Smooth muscle cell (in vitro differentiated cells): ENCODE data around the gene GRIK2. TPM values are rescaled to one million over a fixed set of nuclear protein-coding genes. Genes with fewer than 3 reads are reported as not detected.

Experiments
- DNase-seq: peaks from one replicate; lab custom pipeline; 2025; ENCODE audit not compliant: unreplicated experiment; lab: John Stamatoyannopoulos, UW
- H2AFZ ChIP-seq: fragments of 200-600 bp; sonication (generic); 2 replicates; pipeline ENCODE4 v1.6.0; 2016; ENCODE audit warnings: antibody characterized with exemption, low read depth, mild to moderate bottlenecking
- H3F3A ChIP-seq: fragments of 200-600 bp; sonication (generic); 2 replicates; pipeline ENCODE4 v1.6.0; 2017; ENCODE audit warnings: antibody characterized with exemption, low read depth
- H3K27ac ChIP-seq: fragments of 200-600 bp; sonication (generic); 2 replicates; pipeline ENCODE4 v1.5.1; 2016; ENCODE audit warnings: low read depth, mild to moderate bottlenecking
- H3K27me3 ChIP-seq: fragments of 200-600 bp; sonication (generic); 2 replicates; pipeline ENCODE4 v1.6.1; 2016; ENCODE audit warnings: low read depth, mild to moderate bottlenecking
- H3K36me3 ChIP-seq: fragments of 200-600 bp; sonication (generic); 2 replicates; pipeline ENCODE4 v1.5.1; 2016; ENCODE audit warnings: low read depth
- H3K4me1 ChIP-seq: fragments of 200-600 bp; sonication (generic); 2 replicates; pipeline ENCODE4 v1.5.1; 2016; ENCODE audit warnings: low read depth
- H3K4me2 ChIP-seq: fragments of 200-600 bp; sonication (generic); 2 replicates; pipeline ENCODE4 v1.6.0; 2016; ENCODE audit warnings: mild to moderate bottlenecking
- H3K4me3 ChIP-seq: fragments of 200-600 bp; sonication (generic); 2 replicates; pipeline ENCODE4 v1.5.1; 2016; ENCODE audit warnings: mild to moderate bottlenecking
- H3K79me2 ChIP-seq: fragments of 200-600 bp; sonication (generic); 2 replicates; pipeline ENCODE4 v1.6.0; 2016; ENCODE audit warnings: low read depth, mild to moderate bottlenecking
- H3K9ac ChIP-seq: fragments of 200-600 bp; sonication (generic); 2 replicates; pipeline ENCODE4 v1.6.0; 2016; ENCODE audit warnings: low read depth
- H3K9me3 ChIP-seq: fragments of 200-600 bp; sonication (generic); replicated peaks from 2 replicates; pipeline ENCODE4 v1.5.1; 2016; ENCODE audit warnings: low read depth
- H4K20me1 ChIP-seq: fragments of 200-600 bp; sonication (generic); 2 replicates; pipeline ENCODE4 v1.6.0; 2016; ENCODE audit warnings: low read depth
- WGBS: methylation state at CpG from one replicate; pipeline ENCODE4 v1.1.7; 2016; ENCODE audit warnings: low lambda C conversion rate; 5-methylcytosine and 5-hydroxymethylcytosine counted together
- polyA plus RNA-seq: library from polyadenylated mRNA; unstranded; fragments of >200 nt; fragmentation: Nextera tagmentation; extraction: Ambion mirVana; gene quantifications from 2 replicates; pipeline ENCODE4 v1.2.1, GENCODE V29; 2016
- total RNA-seq: library from RNA; depleted of rRNA; stranded (reverse); fragments of >200 nt; gene quantifications from 2 replicates; pipeline ENCODE4 v1.2.3, GENCODE V29; 2014
- TF ChIP-seq, protein P1 (sequence below): fragments of 200-600 bp; sonication (generic); IDR thresholded peaks from 2 replicates; pipeline ENCODE4 v1.5.1; 2017; ENCODE audit warnings: borderline replicate concordance, mild to moderate bottlenecking, antibody characterized with exemption; ENCODE audit not compliant: insufficient read depth, poor library complexity, severe bottlenecking

GRIK2 gene
- total and polyA plus RNA-seq, 2 experiments from 2014 or later = 10.0 to 23.6 TPM

DNA sequence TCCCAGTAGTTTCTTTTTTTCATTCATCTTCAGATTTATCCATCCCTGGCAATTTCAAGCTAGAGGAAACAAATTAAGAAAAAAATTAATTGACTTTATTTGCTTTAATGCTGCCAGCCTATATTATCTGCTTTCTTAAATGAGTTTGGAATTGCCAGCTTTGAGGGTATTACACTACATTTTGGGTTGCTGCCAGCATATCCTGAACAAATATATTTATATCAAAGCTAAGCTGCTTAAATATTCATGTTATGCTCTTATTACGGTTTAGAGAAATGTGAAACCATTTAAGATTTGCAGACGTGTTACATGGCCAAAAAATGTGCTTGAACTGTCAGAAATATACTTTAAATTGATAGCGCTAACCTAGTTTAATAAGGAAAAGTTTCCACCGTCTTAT lies 59.7 kb downstream of the GRIK2 start:
- TF ChIP-seq, protein P1, sequence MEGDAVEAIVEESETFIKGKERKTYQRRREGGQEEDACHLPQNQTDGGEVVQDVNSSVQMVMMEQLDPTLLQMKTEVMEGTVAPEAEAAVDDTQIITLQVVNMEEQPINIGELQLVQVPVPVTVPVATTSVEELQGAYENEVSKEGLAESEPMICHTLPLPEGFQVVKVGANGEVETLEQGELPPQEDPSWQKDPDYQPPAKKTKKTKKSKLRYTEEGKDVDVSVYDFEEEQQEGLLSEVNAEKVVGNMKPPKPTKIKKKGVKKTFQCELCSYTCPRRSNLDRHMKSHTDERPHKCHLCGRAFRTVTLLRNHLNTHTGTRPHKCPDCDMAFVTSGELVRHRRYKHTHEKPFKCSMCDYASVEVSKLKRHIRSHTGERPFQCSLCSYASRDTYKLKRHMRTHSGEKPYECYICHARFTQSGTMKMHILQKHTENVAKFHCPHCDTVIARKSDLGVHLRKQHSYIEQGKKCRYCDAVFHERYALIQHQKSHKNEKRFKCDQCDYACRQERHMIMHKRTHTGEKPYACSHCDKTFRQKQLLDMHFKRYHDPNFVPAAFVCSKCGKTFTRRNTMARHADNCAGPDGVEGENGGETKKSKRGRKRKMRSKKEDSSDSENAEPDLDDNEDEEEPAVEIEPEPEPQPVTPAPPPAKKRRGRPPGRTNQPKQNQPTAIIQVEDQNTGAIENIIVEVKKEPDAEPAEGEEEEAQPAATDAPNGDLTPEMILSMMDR = no peak
- Histone ChIP-seq H3K27me3 (no peaks in the 10 kb centered on the region), H4K20me1 (no peaks in the 10 kb centered on the region), H3F3A (no peaks in the 10 kb centered on the region), H3K36me3 (no peaks in the 10 kb centered on the region), H3K9me3 (no peaks in the 10 kb centered on the region), H3K4me2 (no peak overlapping the region), H3K4me1 (no peaks in the 10 kb centered on the region), H3K9ac (no peak overlapping the region), H3K27ac (no peak overlapping the region), H3K79me2 (no peaks in the 10 kb centered on the region), H3K4me3 (no peak overlapping the region), H2AFZ (no peak overlapping the region)
- no peak for DNase-seq
- 90% methylated on average over 4 of the region's 4 CpGs for WGBS

DNA sequence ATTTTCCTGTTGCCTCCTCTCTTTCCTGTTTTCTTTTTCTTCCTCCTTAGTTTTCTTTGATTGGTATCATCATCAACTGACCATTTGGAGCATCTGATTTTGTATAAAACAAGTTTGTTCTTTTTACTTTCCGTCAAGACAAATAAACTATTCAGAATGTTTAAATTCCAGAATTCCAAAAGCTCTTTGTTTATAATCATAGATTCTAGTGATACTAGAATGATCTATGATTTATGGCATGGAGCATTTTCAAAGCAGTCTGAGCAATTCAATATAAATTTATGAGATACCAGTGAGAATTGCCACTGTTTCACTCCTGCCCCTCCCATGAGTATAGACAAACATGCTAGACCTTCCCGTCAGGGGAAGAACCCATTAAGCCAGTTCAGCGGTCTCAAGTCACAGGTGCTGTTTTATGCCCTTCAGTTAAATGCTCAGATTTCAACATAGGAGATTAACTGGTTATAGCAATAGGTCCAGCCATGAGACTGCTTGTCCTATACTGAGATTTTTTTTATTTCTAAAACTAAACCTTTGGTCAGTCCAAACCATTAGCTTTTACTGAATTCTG lies 60.7 kb downstream of the GRIK2 start:
- H3K27me3 ChIP-seq = no peaks in the 10 kb centered on the region
- no peak overlapping the region for H3K27ac ChIP-seq
- no peaks in the 10 kb centered on the region for H3K9me3 ChIP-seq
- H3K9ac ChIP-seq = no peak overlapping the region
- H3F3A ChIP-seq = no peaks in the 10 kb centered on the region
- H3K4me3 ChIP-seq = no peak overlapping the region
- H3K4me2 ChIP-seq = no peak overlapping the region
- no peaks in the 10 kb centered on the region for H3K4me1 ChIP-seq
- DNase-seq = no peak
- 75% methylated on average over 3 of the region's 3 CpGs for WGBS
- no peaks in the 10 kb centered on the region for H3K36me3 ChIP-seq
- H3K79me2 ChIP-seq = no peaks in the 10 kb centered on the region
- H2AFZ ChIP-seq = no peak overlapping the region
- no peaks in the 10 kb centered on the region for H4K20me1 ChIP-seq
- TF ChIP-seq, protein P1 = no peak

DNA sequence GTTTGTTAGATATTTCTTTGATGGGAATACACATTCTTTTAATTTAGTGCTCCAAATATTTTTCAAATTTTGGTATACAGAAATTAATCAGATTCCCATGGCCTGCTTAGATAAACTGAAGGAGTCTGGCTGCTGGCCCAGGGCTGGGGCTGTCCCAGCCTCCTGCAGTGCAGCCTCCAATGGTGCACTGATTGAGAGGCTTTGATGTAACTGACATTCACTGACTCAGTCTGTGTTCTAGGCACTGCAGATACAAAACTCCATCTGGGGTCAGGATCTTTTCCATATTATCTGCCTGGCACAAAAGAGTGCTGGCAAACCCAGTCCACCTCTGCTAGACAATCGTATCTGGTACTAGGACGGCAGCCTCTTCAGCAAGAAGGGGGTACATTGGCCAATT lies 64.8 kb downstream of the GRIK2 start:
- no peaks in the 10 kb centered on the region for H3K27me3 ChIP-seq
- H3K36me3 ChIP-seq = no peaks in the 10 kb centered on the region
- WGBS = 93% methylated on average over 2 of the region's 2 CpGs
- no peaks in the 10 kb centered on the region for H3F3A ChIP-seq
- no peak overlapping the region for H2AFZ ChIP-seq
- TF ChIP-seq, protein P1 = no peak
- no peaks in the 10 kb centered on the region for H4K20me1 ChIP-seq
- DNase-seq = no peak
- no peaks in the 10 kb centered on the region for H3K9me3 ChIP-seq
- no peak overlapping the region for H3K9ac ChIP-seq
- H3K4me3 ChIP-seq = no peak overlapping the region
- no peaks in the 10 kb centered on the region for H3K4me1 ChIP-seq
- no peak overlapping the region for H3K27ac ChIP-seq
- no peaks in the 10 kb centered on the region for H3K79me2 ChIP-seq
- H3K4me2 ChIP-seq = no peak overlapping the region

DNA sequence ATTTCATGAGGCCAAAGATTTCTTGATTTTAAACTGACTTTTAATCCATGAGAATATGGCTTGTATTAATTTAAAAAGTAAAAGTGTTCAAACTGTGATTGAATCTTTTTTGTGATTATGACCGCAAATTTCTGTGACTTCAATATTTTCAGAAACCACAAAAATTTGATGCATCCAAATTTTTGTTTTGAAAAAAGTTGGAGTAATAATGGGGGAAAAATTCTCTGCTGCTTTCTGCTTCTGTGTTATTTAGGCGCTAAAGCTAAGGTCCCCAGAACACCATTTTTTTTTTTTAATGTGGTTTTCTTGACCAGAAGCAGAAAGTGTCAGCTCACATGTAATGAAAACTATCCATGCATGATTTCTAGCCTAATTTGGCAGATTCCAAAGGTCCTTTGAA lies 65.3 kb downstream of the GRIK2 start:
- TF ChIP-seq, protein P1 = no peak
- H3K4me2 ChIP-seq = no peak overlapping the region
- no peaks in the 10 kb centered on the region for H3K36me3 ChIP-seq
- no peaks in the 10 kb centered on the region for H3K4me1 ChIP-seq
- H3K79me2 ChIP-seq = no peaks in the 10 kb centered on the region
- 100% methylated on average over 2 of the region's 2 CpGs for WGBS
- H3K9me3 ChIP-seq = no peaks in the 10 kb centered on the region
- H3K9ac ChIP-seq = no peak overlapping the region
- H3K27me3 ChIP-seq = no peaks in the 10 kb centered on the region
- H2AFZ ChIP-seq = no peak overlapping the region
- no peak overlapping the region for H3K4me3 ChIP-seq
- H3K27ac ChIP-seq = no peak overlapping the region
- no peak for DNase-seq
- no peaks in the 10 kb centered on the region for H3F3A ChIP-seq
- no peaks in the 10 kb centered on the region for H4K20me1 ChIP-seq
